ENCODE data around the gene FMNL2.

Gene FMNL2

DNA sequence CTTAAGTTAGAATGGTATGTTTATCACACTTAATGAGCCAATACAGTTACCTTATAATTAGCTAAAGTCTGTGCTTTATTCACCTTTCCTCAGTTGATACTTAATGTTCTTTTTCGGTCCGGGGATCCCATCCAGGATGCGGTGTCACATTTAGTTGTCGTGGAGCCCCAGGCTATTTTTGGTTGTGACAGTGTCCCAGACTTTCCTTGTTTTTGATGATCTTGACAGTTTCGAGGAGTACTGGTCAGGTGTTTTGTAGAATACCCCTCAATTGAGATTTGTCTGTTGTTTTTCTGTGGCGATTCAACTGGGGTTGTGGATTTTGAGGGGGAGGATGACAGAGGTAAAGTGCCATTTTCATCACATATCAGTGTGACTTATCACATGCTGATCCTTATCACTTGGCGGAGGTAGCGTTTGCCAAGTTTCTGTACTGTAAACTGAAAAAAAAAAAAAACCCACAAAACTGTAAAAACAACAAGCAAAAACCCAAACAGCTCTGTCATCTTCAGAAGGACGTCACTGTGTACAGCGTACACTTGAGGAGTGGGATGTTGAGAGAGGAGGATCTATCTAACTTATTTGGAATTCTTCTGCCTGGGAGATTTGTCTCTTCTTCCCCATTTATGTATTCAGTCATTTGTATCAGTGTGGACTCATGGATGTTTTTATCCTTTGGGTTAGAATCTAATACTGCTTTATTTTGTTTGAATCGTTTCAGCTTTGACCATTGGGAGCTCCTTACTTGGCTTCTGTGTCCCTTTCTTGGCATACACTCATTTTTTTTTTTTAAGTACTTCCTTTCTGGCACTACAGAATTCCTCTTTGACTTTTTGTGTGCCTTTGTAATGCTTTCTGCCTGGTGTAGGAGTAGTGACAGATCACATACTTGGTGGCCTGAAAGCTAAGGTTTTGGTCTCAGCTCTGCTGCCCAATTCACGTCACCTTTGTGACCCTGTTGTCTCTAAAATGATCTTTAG is 68.1 kb downstream of the FMNL2 start:
- DNase-seq (ENCODE audit: low read depth in 2 of 2) = no peak

- no peak for DNase-seq (ENCODE audit: low read depth in 2 of 2)
Observed at GRCh38 chr2:152405206-152406118, 70.5 kb downstream of the FMNL2 start.

DNA sequence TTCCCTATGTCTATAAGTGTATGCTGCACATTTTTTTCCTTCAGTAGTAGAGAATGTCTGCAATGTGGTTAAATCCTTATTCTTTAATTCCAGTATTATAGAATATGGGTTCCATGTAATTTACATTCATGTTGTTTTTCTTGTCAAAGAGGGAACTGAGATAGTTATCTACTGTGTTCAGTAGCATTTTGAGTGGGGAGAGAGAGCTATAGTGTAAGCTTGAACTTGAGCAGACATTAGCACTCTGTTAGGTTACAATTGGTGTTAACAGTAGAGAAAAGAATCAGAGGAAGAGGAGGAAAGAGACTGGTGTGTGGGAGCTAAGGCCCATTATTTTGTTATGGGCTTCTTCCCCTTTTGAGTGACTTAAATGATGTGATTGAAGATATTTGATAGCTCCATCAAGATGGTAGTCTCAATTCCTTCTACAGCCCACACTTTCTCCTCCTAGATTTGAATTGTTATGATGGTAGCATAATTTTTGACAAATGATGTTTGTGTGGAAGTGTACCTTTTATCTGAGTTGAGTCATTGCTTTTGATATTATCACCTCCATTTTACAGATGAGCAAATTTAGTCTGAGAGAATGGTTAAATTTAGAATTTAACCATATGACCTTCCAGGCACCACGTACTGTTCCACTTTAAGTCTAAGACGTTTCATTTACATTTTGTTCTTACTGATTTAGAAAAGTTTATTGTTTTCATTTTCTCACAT is 71.3 kb downstream of the FMNL2 start:
- no peak for DNase-seq (ENCODE audit: low read depth in 2 of 2)

DNA sequence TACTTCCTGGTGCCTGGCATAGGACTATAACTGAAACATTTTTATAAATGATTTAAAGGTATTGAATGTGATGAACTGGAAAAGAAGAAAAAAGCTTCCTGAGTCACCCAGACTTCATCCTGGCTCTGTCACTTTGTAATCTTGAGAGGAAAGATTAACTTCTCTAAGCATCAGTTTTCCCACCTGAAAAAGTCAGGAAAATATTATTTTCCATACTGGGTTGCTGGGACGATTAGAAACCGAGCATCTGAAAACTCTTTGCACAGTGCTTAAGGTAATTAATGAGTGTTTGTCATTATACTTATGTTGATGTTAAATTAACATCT is 71.8 kb downstream of the FMNL2 start:
- no peak for DNase-seq (ENCODE audit: low read depth in 2 of 2)

DNA sequence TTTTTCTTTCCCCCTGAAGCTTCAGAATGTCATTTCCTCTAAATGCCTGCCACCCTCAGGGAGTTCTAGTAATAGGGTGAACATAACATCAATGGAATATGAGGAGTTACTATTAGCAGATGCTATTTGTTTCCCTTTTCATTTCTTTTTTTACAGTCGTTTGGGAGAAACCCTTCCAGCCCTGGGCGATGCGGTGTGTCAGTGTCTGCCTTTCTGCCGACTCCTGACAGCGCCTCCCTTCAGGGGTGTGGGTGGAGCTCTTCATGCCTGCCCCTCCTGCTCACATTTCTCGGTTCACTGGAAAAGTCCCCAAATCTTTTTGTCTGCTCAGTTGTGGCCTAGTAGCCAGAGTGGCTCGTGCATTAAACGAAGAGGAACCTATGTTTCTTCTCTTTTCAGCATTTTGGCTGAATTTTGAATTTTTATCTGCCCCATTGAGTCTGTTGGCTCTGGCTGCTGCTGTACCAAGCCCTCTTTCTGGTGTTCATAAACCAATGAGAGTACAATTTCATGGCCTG is 72.3 kb downstream of the FMNL2 start:
- no peak for DNase-seq (ENCODE audit: low read depth in 2 of 2)

GRCh38 chr2:152407806-152408205 is 72.8 kb downstream of the FMNL2 start:
- no peak for DNase-seq (ENCODE audit: low read depth in 2 of 2)

DNA sequence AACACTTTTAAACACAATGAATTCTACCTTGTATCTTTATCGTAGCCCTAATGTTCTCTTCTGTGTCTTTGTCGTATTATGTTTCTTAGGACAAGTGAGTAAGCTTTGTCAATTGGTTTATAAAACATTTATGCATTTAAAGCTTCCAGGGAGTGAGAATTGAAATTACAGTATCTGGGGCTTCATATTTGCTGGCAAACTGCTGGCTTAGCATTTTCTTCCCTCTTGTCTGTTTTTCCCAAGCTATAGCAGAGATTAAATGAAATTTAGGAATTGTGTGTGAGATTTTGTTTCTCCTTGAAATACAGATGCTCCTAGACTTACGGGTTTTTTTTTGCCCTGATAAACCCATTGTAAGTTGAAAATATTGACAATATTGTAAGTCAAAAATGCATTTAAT is 73.3 kb downstream of the FMNL2 start:
- DNase-seq (ENCODE audit: low read depth in 2 of 2) = no peak

GRCh38 chr2:152409386-152410164 is 74.6 kb downstream of the FMNL2 start:
- no peak for DNase-seq (ENCODE audit: low read depth in 2 of 2)

DNA sequence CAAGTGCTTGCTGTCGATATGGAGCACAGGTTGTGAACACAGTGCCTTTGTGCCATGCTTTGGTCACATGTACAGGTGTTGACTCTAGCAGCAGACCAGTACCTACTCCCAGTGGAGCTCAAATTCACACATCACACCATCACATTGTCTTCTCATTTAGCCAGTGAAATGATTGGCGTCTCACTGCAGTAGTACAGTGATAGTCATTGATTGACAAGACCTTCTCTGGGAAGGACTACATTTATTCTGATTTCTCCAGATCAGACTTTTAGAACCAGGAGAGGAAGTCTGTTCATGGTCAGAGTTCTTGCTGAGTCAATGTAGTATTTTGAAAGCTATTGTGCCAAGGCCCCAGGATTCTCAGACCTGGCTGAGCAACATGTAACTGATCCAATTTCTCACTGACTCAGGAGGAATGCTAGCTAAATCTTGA is 75.2 kb downstream of the FMNL2 start:
- no peak for DNase-seq (ENCODE audit: low read depth in 2 of 2)

DNA sequence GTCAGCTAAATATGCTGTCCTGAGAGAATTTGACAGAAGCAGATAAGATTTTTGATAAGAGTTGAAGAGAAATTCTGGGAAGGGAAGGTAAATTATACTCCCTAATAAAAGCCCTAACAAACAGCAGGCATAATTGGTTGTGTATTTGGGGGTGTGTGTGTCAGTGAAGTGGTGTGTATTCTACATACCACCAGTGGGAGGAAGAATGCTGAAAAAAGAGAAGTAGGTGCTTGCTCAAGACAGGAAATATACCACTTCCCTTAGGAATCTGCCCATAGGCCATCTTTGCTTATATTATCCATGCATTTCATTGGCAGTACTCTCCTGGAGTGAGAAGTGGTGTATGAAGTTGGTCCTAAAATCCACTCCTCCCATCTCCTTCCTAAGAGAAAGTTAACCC is 76.2 kb downstream of the FMNL2 start:
- DNase-seq (ENCODE audit: low read depth in 2 of 2) = no peak

DNA sequence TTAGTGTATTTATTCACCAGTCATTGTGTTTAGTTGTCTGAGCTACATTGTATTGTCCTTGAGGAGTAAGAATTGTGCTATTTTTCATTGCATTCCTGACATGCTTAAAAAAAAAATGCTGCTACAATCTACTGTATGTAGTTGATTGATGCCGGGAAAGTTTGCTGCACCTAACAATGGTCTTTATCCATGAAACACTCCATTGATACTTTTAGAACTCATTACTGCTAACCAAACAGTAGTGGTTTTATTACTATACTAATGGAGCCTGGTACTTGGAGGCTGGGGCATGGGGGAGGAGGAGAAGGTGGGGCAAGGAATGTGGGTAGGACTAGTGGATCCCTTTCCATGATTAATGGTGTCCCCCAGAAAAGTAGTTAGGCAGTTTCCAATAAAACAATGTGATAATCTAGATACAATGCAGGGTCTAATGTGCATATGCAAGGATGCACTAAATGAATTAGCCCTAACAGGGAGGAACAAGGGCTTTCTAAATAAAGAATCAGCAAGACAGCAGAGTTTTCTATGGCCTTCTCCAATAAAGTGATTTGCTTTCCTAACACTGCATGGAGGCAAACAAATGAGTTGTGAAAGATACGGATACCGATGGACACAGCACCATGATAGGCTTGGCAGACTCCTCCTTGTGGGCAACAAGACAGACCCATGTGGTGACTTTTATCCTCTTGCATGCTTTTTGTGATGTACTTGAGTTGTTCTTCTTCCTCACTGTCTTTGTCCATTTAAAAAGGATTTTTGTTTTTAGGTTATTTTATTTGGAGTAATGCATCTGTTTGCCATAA is 78.5 kb downstream of the FMNL2 start:
- DNase-seq (ENCODE audit: low read depth in 2 of 2) = no peak

- no peak for DNase-seq (ENCODE audit: low read depth in 2 of 2)
Observed at GRCh38 chr2:152415231-152415642, 80.3 kb downstream of the FMNL2 start.

GRCh38 chr2:152415796-152416195 is 80.8 kb downstream of the FMNL2 start:
- DNase-seq (ENCODE audit: low read depth in 2 of 2) = no peak

DNA sequence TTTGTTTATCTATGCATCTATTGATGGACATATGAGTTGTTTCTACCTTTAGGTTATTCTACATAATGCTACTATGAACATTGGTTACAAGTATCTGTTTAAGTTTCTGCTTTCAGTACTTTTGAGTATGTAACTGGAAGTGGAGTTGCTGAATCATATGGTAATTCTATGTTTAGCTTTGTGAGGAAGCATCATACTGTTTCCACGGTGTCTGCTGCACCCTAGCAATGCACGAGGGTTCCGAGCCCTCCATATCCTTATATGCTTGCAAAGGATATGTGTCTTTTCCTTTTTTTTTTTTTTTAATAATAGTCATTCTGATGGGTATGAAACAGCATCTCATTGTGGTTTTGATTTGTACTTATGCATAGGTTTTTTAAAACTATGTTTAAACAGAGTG is 83.7 kb downstream of the FMNL2 start:
- DNase-seq (ENCODE audit: low read depth in 2 of 2) = no peak

GRCh38 chr2:152419944-152420343 is 85.0 kb downstream of the FMNL2 start:
- no peak for DNase-seq (ENCODE audit: low read depth in 2 of 2)

DNA sequence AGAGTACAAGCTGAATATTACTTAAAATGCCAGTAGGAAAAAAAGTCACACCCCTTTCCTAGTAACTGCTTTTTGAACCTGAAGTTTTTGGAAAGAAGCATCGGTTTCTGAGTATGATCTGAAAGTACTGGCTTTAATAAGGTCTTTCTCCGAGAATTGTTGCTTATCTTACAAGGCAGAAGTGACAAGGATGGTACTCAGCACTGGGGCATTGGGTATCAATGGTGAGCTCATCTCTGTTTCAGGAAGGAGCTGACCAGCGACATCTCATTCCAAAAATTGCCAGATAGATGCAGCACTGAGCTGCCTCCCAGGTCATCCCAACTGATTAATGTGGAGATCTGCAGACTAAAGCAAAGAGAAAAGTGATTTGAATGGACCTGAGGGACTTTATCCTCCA is 85.4 kb downstream of the FMNL2 start:
- DNase-seq (ENCODE audit: low read depth in 2 of 2) = no peak

- no peak for DNase-seq (ENCODE audit: low read depth in 2 of 2)
Observed at GRCh38 chr2:152420936-152421335, 86.0 kb downstream of the FMNL2 start.

DNA sequence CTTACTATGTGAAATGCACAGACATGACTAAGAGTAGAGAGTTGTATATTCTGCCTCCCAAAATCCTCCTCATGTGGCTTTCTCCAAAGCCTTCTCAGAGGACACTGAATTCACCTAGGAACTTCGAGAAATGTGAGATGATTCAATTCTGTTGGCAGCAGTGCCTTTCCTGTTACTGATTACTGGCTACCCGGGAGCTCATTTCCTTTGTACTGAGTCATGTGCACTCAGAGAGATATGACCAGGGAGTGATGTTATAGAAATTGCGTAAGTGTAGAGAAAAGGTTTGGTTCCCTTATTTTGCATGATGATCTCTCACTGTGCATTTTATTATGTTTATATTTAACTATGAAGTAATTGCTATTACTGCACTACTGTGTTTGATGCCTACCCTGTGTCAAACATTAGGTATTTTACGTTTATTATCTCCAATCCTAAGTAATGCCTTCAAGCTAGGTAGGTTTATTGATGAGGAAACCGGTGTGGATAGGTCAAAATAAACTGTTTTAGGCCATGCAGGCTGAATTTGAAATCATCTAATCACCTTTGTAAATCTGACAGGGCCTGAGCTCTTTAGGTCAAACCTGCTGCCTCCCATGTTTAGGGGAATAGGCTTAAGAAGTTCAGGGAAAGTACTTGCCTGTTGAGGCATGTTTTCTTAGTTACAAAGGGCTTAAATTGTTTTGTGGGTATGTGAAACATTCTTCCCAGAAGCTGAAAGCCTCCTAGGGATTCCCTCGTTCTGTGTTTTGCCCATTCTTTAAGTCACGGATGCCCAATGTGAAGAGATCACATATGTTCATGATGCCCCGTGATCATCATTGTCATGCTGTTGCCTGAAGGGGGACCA is 86.8 kb downstream of the FMNL2 start:
- no peak for DNase-seq (ENCODE audit: low read depth in 2 of 2)

GRCh38 chr2:152423684-152424083 is 88.7 kb downstream of the FMNL2 start:
- no peak for DNase-seq (ENCODE audit: low read depth in 2 of 2)
